Activated gamma-delta T cell treated with Interleukin-2 at 50 U/mL for 16 hours (primary cell): ENCODE results near the gene SSTR3.
"Not testable (repeated sequence)": the region's sequence is repeated elsewhere in the genome, so short reads cannot be mapped to it uniquely, and the experiment has no call there.

Source experiments
- DNase-seq: peaks from one replicate; pipeline ENCODE4 v3.0.0-alpha.2; 2020

Gene SSTR3

DNA sequence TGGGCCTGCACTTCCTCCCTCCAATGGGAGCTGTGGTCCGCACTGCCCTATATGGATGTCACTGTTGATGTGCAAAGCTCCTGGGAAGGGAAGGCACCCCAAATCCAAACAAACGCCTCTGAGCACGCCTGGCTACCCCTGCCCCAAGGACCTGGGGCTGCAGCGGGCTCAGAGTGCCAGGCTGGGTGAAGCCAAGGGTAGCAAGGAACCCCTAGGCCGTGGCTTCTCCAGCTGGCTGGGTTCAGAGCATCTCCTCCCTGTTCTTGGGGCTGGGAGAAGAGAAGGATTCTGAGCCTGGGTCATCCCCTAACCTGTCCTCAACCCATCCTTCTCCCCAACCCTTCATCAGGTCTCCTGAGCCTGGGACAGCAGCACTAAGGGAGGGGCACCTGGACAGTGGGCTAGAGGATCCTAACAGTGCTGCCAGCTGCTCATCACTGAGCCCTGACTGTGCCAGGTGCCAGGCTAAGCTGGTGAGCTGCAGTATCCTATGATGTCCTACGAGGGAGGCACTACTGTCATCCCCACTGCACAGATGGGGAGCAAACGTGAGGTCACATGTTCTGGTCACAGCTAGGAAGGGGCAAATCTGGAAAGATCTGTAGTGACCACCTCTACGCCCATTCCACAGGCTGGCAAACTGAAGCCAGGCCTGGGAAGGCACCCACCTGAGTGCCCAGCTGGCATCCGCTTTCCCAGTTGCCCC lies 3.0 kb downstream of the SSTR3 start:
- no peak for DNase-seq

GRCh38 chr22:37208401-37209139 lies 3.7 kb downstream of the SSTR3 start:
- DNase-seq: no peak

GRCh38 chr22:37207981-37208380 lies 4.3 kb downstream of the SSTR3 start:
- DNase-seq: peak; percentile 36

DNA sequence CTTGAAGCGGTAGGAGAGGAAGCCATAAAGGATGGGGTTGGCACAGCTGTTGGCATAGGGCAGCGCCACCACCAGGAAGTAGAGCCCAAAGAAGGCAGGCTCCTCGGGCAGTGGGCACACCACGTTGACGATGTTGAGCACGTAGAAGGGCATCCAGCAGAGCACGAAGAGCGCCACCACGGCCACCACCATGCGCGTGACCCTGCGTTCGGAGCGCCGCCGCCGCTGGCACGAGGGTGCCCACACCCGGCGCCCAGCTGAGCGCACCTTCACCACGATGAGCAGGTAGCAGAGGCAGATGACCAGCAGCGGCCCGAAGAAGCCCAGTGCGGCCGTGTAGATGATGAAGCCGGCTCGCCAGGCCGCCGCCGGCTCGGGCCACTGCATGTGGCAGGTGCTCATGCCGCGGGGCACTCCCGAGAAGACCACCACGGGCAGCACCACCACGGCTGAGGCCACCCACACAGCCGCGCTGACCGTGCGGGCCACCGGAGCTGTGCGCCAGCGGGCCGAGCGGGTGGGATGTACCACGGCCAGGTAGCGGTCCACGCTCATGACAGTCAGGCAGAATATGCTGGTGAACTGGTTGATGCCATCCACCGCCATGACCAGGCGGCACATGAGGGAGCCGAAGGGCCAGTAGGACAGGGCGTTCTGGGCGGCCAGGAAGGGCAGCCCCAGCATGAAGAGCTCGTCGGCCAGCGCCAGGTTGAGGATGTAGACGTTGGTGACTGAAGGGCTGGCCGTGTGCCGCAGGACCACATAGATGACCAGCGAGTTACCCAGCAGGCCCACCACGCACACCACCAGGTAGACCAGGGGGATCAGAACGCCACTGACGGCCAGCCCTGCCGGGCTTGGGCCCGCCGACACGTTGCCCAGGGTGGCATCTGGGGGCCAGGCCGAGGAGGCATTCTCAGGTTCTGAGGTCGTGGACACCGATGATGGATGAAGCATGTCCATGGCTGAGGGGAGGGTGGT lies 5.1 kb downstream of the SSTR3 start:
- no peak for DNase-seq

- no peak for DNase-seq
Measured at GRCh38 chr22:37206118-37206840, 6.0 kb downstream of the SSTR3 start.

DNA sequence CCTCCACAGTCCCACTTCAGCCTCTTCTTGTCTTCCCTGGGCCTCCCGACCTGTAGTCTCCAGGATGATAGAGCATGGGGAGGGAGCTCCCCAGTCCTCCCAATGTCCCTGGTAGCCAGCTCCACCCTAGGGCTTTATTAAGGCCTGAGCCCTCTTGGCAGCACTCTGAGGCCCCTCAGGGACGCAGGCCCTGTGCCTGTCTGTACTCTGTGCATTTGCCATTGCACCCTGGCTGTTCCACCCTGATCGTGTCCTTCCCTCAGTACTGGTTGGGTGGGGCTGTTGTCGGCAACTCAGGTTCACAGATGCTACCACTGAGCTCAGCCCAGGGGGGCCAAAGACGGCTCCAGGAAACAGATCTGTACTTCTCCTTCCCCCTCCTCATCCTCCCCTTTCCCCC lies 7.2 kb downstream of the SSTR3 start:
- no peak for DNase-seq

DNA sequence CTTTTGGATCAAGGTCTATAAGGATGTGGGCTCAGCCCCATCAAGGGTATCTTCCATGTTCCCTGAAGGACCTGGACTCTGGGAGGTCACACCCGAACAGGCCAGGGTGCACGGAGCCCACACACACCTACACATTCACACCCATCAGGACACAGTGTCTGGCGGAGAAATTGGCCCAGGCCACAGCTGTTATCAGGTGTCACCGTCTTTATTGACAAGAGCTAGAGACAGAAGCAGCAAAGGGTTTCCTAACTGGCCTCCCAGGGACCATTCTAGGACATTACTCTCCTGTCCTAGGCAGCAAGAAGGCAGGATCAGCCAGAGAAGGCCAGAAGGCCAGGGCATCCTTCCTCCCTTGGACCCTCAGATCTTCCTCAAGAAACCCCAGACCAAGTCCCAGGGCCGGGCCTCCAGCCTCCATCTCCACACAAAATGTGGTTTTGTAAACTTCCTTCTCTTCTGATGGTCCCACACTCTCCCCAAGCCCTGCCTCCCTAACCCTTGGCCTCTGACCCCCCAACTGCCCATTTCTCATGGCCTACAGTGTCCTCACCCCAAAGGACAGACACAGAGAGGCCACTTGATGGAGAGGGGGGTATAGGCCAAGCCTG lies 8.1 kb downstream of the SSTR3 start:
- no peak for DNase-seq

GRCh38 chr22:37203354-37204044 lies 8.8 kb downstream of the SSTR3 start:
- no peak for DNase-seq

GRCh38 chr22:37202716-37203115 lies 9.6 kb downstream of the SSTR3 start:
- no peak for DNase-seq

DNA sequence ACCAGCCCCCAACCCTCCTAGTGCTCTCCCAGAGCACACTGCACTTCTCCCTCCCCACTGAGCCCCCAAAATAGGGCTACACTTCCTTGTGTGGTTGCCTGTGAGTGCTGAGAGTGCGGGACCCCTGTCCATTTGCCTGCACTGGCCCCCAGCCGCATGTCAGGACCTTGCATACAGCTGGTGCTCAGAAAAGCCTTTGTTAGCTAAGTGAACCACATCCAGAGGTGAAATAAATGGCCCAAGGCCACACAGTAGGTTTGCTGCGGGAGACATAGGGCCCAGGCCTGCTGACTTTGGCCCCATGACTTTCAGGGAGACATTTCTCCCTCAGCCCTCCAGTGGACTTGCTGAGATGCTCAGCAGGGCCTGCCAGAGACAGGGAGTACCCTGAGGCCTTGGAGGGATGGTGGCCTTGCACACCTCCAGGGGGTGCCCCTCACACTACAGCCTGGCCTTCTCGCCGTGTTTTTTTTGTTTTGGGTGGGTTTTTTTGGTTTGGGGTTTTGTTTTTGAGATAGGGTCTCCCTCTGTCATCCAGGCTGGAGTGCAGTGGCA lies 10.2 kb downstream of the SSTR3 start:
- DNase-seq: no peak

GRCh38 chr22:37201443-37201820 lies 10.8 kb downstream of the SSTR3 start:
- DNase-seq: not testable (repeated sequence)

- DNase-seq: no peak
Measured at GRCh38 chr22:37199760-37200108, 12.5 kb downstream of the SSTR3 start.

- DNase-seq: peak; percentile 99
Measured at GRCh38 chr22:37199103-37199759, 13.0 kb downstream of the SSTR3 start.

DNA sequence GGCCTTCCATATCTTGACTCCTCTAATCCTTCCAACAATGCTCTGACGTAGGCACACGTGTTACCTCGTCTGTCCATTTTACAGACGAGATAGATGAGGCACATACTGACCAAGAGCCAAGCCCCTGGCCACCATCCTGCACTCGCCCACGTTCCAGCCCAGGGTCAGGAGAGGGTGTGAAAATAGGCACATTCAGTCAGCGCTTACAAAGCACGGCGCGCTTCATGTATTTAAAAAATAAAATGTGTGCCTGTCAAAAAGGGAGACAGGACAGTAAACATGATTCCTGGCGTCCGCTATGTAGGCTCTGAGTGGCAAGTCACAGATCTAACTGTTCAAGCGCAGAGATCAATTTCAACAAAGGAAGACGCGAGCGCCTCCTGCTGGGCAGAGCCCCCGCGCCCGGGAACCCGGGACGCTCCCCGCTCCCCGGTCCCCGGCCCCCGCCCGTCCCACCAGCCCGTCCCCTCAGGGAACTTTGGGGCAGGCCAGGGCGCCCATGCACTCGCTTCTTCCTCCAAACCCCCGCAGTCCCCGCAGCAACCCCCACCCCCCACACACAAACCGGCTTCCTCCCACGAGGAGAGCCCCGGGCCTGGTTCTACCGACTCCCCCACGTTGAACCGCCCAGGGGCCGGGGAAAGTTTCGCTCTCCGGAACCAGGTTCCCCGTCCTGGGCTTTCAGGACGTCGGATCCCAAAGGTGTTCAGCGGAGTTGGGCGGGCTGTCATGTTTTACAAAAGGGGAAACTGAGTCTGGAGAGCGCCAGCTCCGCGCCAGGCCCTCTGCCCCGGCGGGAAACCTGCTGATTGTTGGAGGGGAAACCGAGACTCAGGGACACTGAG lies 13.8 kb downstream of the SSTR3 start:
- DNase-seq: peak; percentile 92

DNA sequence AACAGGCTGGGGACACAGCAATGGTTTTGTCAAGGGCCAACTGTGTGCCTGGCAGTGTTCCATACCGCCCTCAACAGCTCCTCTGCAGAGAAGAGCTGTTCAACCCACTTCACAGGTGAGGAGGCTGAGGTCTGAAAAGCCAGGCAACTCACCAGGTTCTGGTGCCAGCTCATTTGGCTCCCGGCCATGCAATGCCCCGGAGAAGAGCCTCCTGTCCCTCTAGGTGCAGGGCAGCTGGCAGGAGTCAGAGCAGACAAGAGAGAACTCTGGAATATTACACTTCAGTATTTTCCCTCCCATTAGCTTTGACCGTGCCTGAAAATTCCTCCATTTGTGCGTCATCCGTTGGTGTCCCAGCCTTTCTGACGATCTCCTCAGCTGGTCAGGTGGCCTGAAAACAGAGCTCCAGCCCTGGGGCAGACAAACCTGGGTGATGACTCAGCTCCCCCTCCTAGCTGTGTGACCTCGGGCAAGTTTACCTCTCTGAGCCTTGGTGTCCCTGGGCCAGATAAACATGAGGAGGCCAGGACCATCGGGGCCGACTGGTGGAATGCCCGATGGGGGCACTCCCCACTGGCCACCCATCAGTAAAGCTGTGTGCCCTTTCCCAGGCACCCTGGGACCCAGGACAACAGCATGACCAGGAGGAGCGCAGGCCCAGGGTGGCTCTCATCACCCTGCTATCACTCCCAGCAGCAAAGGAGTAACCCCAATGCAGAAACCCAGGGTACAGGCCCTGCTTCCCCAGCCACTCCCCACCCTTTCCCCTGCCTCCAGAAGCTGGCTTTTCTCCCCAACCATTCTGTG lies 14.6 kb downstream of the SSTR3 start:
- no peak for DNase-seq

- no peak for DNase-seq
Measured at GRCh38 chr22:37196539-37197450, 15.5 kb downstream of the SSTR3 start.

- DNase-seq: no peak
Measured at GRCh38 chr22:37195921-37196320, 16.4 kb downstream of the SSTR3 start.

DNA sequence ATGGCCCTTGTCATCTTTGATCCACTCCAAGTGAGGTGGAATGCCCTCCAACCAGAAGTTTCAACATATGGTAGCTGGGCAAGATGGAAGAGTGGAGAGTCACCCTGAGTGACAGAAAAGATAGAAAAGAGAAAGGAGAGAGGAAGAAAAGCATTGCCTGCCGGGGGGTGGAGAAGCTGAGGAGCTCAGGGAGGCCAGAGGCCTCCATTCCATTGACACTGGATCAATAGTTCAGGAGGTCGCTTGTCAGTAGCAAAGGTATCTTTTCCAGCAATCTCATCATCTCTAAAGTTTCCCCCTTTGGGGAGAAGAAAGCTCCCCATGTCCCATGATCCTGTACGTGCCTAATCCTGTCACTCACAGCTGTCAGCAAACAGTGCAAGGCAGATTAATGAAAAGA lies 17.5 kb downstream of the SSTR3 start:
- DNase-seq: no peak
